HEK293 (cell line): ENCODE data around the gene LYVE1.

ENCODE experiments used
- ATF2 ChIP-seq: fragments of 450-650 bp; formaldehyde crosslinking; IDR thresholded peaks from 2 replicates; pipeline ENCODE4 v1.5.1; 2016; ENCODE audit warnings: missing biosample characterization, missing genetic modification characterization, low read depth
- ZFP41 ChIP-seq: fragments of 450-650 bp; formaldehyde crosslinking; IDR thresholded peaks from 2 replicates; pipeline ENCODE4 v1.5.1; 2016; ENCODE audit warnings: missing biosample characterization, missing genetic modification characterization, borderline replicate concordance
- ZNF10 ChIP-seq: fragments of 450-650 bp; formaldehyde crosslinking; IDR thresholded peaks from 2 replicates; pipeline ENCODE4 v1.5.1; 2017; ENCODE audit warnings: missing biosample characterization, missing genetic modification characterization
- ZNF302 ChIP-seq: fragments of 450-650 bp; formaldehyde crosslinking; IDR thresholded peaks from 2 replicates; pipeline ENCODE4 v1.5.1; 2016; ENCODE audit warnings: missing biosample characterization, missing genetic modification characterization, low read depth
- TF ChIP-seq, protein P1 (sequence below): fragments of 450-650 bp; formaldehyde crosslinking; IDR thresholded peaks from 2 replicates; pipeline ENCODE4 v1.5.1; 2016; ENCODE audit warnings: missing biosample characterization, missing genetic modification characterization
- TF ChIP-seq, protein P2 (sequence below): fragments of 450-650 bp; formaldehyde crosslinking; IDR thresholded peaks from 2 replicates; pipeline ENCODE4 v1.5.1; 2016; ENCODE audit warnings: missing biosample characterization, missing genetic modification characterization

DNA sequence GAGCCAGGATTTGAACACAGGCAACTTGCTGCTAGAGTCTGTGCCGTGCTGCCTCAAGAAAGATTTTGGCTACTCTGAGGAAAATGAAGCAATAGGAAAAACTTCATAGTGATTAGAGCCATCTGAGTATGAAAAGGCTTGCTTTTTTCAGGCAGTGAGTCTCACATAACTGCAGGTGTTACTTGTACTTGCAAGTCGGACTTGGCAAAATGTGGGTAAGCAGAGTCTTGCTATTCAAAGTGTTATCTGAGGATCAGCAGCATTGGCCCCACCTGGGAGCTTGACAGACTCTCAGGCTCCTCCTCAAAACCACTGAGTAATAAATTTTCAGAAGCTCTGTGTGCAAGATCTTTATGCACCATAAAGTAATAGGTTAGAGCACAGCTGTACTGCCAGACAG, 45.5 kb downstream of the LYVE1 start:
- no peak for TF ChIP-seq ZNF302 (tag by site-specific recombination)
- TF ChIP-seq ZNF10, result no peak
- TF ChIP-seq, protein P1, sequence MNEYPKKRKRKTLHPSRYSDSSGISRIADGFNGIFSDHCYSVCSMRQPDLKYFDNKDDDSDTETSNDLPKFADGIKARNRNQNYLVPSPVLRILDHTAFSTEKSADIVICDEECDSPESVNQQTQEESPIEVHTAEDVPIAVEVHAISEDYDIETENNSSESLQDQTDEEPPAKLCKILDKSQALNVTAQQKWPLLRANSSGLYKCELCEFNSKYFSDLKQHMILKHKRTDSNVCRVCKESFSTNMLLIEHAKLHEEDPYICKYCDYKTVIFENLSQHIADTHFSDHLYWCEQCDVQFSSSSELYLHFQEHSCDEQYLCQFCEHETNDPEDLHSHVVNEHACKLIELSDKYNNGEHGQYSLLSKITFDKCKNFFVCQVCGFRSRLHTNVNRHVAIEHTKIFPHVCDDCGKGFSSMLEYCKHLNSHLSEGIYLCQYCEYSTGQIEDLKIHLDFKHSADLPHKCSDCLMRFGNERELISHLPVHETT (tag by site-specific recombination), result no peak
- no peak for TF ChIP-seq ATF2
- TF ChIP-seq, protein P2, sequence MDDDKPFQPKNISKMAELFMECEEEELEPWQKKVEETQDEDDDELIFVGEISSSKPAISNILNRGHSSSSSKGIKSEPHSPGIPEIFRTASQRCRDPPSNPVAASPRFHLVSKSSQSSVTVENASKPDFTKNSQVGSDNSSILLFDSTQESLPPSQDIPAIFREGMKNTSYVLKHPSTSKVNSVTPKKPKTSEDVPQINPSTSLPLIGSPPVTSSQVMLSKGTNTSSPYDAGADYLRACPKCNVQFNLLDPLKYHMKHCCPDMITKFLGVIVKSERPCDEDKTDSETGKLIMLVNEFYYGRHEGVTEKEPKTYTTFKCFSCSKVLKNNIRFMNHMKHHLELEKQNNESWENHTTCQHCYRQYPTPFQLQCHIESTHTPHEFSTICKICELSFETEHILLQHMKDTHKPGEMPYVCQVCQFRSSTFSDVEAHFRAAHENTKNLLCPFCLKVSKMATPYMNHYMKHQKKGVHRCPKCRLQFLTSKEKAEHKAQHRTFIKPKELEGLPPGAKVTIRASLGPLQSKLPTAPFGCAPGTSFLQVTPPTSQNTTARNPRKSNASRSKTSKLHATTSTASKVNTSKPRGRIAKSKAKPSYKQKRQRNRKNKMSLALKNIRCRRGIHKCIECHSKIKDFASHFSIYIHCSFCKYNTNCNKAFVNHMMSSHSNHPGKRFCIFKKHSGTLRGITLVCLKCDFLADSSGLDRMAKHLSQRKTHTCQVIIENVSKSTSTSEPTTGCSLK (tag by site-specific recombination), result no peak
- no peak for TF ChIP-seq ZFP41
